Activated B cell treated with CpG ODN at 0.5 μM for 24 hours (primary cell): ENCODE measurements around the gene TFCP2L1. TPM values are rescaled to one million over a fixed set of nuclear protein-coding genes. Genes with fewer than 3 reads are reported as not detected.

ENCODE experiments used
- ATAC-seq: fragments of 200-7000 bp; cut with Tn5 transposase; one replicate; pipeline ENCODE4 v1.10.0; 2021; ENCODE audit warnings: low read depth, mild to moderate bottlenecking, moderate library complexity
- CTCF ChIA-PET: fragments of 350-600 bp; sonication (Branson Sonifier 250); formaldehyde crosslinking; loops from one replicate; lab custom pipeline; 2021; ENCODE audit warnings: antibody characterized with exemption; lab: Charles Lee
- POLR2A ChIA-PET: fragments of 350-600 bp; sonication (Branson Sonifier 250); formaldehyde crosslinking; loops from one replicate; lab custom pipeline; 2021; ENCODE audit warnings: antibody characterized with exemption; lab: Charles Lee
- DNase-seq: peaks from one replicate; pipeline ENCODE4 v3.0.0; 2022
- H3K27ac Mint-ChIP-seq: one replicate; pipeline ENCODE4 v1.8.0; 2020; ENCODE audit warnings: mixed read lengths
- H3K27me3 Mint-ChIP-seq: one replicate; pipeline ENCODE4 v1.8.0; 2021; ENCODE audit warnings: mixed read lengths
- H3K36me3 Mint-ChIP-seq: one replicate; pipeline ENCODE4 v1.8.0; 2021; ENCODE audit warnings: low read depth, mixed read lengths
- H3K4me1 Mint-ChIP-seq: one replicate; pipeline ENCODE4 v1.8.0; 2021; ENCODE audit warnings: mixed read lengths
- H3K4me3 Mint-ChIP-seq: one replicate; pipeline ENCODE4 v1.8.0; 2020; ENCODE audit warnings: mild to moderate bottlenecking, mixed read lengths
- H3K9me3 Mint-ChIP-seq: one replicate; pipeline ENCODE4 v1.8.0; 2020; ENCODE audit warnings: mixed read lengths
- CTCF ChIP-seq: fragments of 200-600 bp; IDR thresholded peaks from one replicate; pipeline ENCODE4 v1.8.0; 2022; ENCODE audit warnings: antibody characterized with exemption, mild to moderate bottlenecking
- intact Hi-C: fragments of 100-400 bp; cut with micrococcal nuclease; formaldehyde crosslinking; loops from one replicate; pipeline ENCODE4 v1.15.1; 2024
- total RNA-seq: library from RNA; stranded (reverse); gene quantifications from 2 replicates; pipeline ENCODE4 v1.2.3, GENCODE V29; 2022

Gene TFCP2L1
- total RNA-seq, 1 donor from 2014 or later, result 0.13 TPM

GRCh38 chr2:121329786-121330185 is 44.8 kb upstream of the TFCP2L1 start:
- Mint-ChIP-seq H3K36me3 (no peaks in the 10 kb centered on the region), H3K27me3 (peaks cover 7% of the 10 kb centered on the region), H3K4me1 (no peaks in the 10 kb centered on the region), H3K27ac (no peak overlapping the region), H3K9me3 (no peaks in the 10 kb centered on the region), H3K4me3 (no peak overlapping the region)
- CTCF ChIA-PET, result no interaction called here
- POLR2A ChIA-PET, result no interaction called here
- TF ChIP-seq CTCF, result no peak
- no peak for ATAC-seq
- DNase-seq, result no peak
- intact Hi-C loops, result no loop called here

GRCh38 chr2:121326628-121327027 is 41.6 kb upstream of the TFCP2L1 start:
- POLR2A ChIA-PET, result no interaction called here
- Mint-ChIP-seq H3K27me3 (peaks cover 7% of the 10 kb centered on the region), H3K9me3 (no peaks in the 10 kb centered on the region), H3K27ac (no peak overlapping the region), H3K4me1 (no peaks in the 10 kb centered on the region), H3K36me3 (no peaks in the 10 kb centered on the region), H3K4me3 (no peak overlapping the region)
- intact Hi-C loops, result no loop called here
- no peak for DNase-seq
- CTCF ChIA-PET, result no interaction called here
- ATAC-seq, result no peak
- TF ChIP-seq CTCF, result no peak

GRCh38 chr2:121324601-121325000 is 39.6 kb upstream of the TFCP2L1 start:
- ChIA-PET CTCF (no interaction called here), POLR2A (no interaction called here)
- Mint-ChIP-seq H3K4me3 (no peak overlapping the region), H3K36me3 (no peaks in the 10 kb centered on the region), H3K27me3 (peaks cover 10% of the 10 kb centered on the region), H3K27ac (no peak overlapping the region), H3K4me1 (no peaks in the 10 kb centered on the region), H3K9me3 (no peaks in the 10 kb centered on the region)
- ATAC-seq, result no peak
- intact Hi-C loops, result no loop called here
- TF ChIP-seq CTCF, result no peak
- DNase-seq, result no peak

- H3K9me3 Mint-ChIP-seq, result no peaks in the 10 kb centered on the region
- H3K4me1 Mint-ChIP-seq, result no peaks in the 10 kb centered on the region
- intact Hi-C loops, result no loop called here
- no peak overlapping the region for H3K27ac Mint-ChIP-seq
- peaks cover 7% of the 10 kb centered on the region for H3K27me3 Mint-ChIP-seq
- no peak overlapping the region for H3K4me3 Mint-ChIP-seq
- ChIA-PET POLR2A (no interaction called here), CTCF (no interaction called here)
- DNase-seq (no peak), ATAC-seq (no peak)
- no peak for TF ChIP-seq CTCF
- H3K36me3 Mint-ChIP-seq, result no peaks in the 10 kb centered on the region
These were observed 36.5 kb upstream of the TFCP2L1 start for GRCh38 chr2:121321476-121321875.

- H3K36me3 Mint-ChIP-seq, result no peaks in the 10 kb centered on the region
- peaks cover 3% of the 10 kb centered on the region for H3K27me3 Mint-ChIP-seq
- H3K27ac Mint-ChIP-seq, result no peak overlapping the region
- no peaks in the 10 kb centered on the region for H3K4me1 Mint-ChIP-seq
- TF ChIP-seq CTCF, result no peak
- intact Hi-C loops, result no loop called here
- H3K4me3 Mint-ChIP-seq, result no peak overlapping the region
- CTCF ChIA-PET, result no interaction called here
- POLR2A ChIA-PET, result no interaction called here
- ATAC-seq, result no peak
- H3K9me3 Mint-ChIP-seq, result no peaks in the 10 kb centered on the region
- DNase-seq, result no peak
These were observed 34.9 kb upstream of the TFCP2L1 start for GRCh38 chr2:121319941-121320340.
